ENCODE measurements around the gene SEMA7A.

The SEMA7A gene

GRCh38 chr15:74380361-74381189 lies 53.2 kb downstream of the SEMA7A start:
- no peak overlapping the region for H3K9ac ChIP-seq (ENCODE audit: low read length)
- H3F3A ChIP-seq (ENCODE audit: insufficient read depth), result peaks cover 5% of the 10 kb centered on the region; the same call in 1 of the 2 replicates
- H3K27ac ChIP-seq (ENCODE audit: low read depth, low read length), result no peak overlapping the region
- no peaks in the 10 kb centered on the region for H3K79me2 ChIP-seq (ENCODE audit: insufficient read depth, low read length)
- H4K20me1 ChIP-seq (ENCODE audit: low read depth, low read length), result no peaks in the 10 kb centered on the region
- H3K4me2 ChIP-seq (ENCODE audit: low read depth, low read length, poor library complexity, severe bottlenecking), result no peak overlapping the region
- H3K27me3 ChIP-seq (ENCODE audit: low read length), result no peaks in the 10 kb centered on the region
- H3K36me3 ChIP-seq (ENCODE audit: low read length), result no peaks in the 10 kb centered on the region
- no peaks in the 10 kb centered on the region for H3K9me3 ChIP-seq (ENCODE audit: insufficient read depth, low read length)
- H3K4me3 ChIP-seq (ENCODE audit: insufficient read depth, low read length, poor library complexity, severe bottlenecking), result no peak overlapping the region
- TF ChIP-seq CTCF (IDR thresholded peaks at IDR 0.05; ENCODE audit: insufficient read depth, low read length, poor library complexity, severe bottlenecking), result no peak
- TF ChIP-seq EZH2phosphoT487 (conservative IDR thresholded peaks at IDR 0.05; ENCODE audit: low read length), result no peak
- no peaks in the 10 kb centered on the region for H3K9me2 ChIP-seq (replicated peaks; ENCODE audit: insufficient read depth, low read length)
- no peak overlapping the region for H2AFZ ChIP-seq (ENCODE audit: low read depth, low read length, severe bottlenecking)

- H3K4me2 ChIP-seq (ENCODE audit: low read depth, low read length, poor library complexity, severe bottlenecking), result no peak overlapping the region
- no peak overlapping the region for H3K9ac ChIP-seq (ENCODE audit: low read length)
These were observed 54.9 kb downstream of the SEMA7A start for GRCh38 chr15:74378848-74379247.

GRCh38 chr15:74377831-74378766 lies 55.7 kb downstream of the SEMA7A start:
- H3K27me3 ChIP-seq (ENCODE audit: low read length), result no peaks in the 10 kb centered on the region
- TF ChIP-seq CTCF (IDR thresholded peaks at IDR 0.05; ENCODE audit: insufficient read depth, low read length, poor library complexity, severe bottlenecking) (no peak), EZH2phosphoT487 (conservative IDR thresholded peaks at IDR 0.05; ENCODE audit: low read length) (no peak)

More at GRCh38 chr15:74378848-74379247, 54.9 kb downstream of the SEMA7A start:
- Histone ChIP-seq H3K9me3 (ENCODE audit: insufficient read depth, low read length) (no peaks in the 10 kb centered on the region), H3K4me3 (ENCODE audit: insufficient read depth, low read length, poor library complexity, severe bottlenecking) (no peak overlapping the region), H4K20me1 (ENCODE audit: low read depth, low read length) (no peaks in the 10 kb centered on the region), H2AFZ (ENCODE audit: low read depth, low read length, severe bottlenecking) (no peak overlapping the region), H3K9me2 (replicated peaks; ENCODE audit: insufficient read depth, low read length) (no peaks in the 10 kb centered on the region), H3K27me3 (ENCODE audit: low read length) (no peaks in the 10 kb centered on the region), H3K27ac (ENCODE audit: low read depth, low read length) (no peak overlapping the region), H3K79me2 (ENCODE audit: insufficient read depth, low read length) (no peaks in the 10 kb centered on the region), H3K36me3 (ENCODE audit: low read length) (no peaks in the 10 kb centered on the region), H3F3A (ENCODE audit: insufficient read depth) (peaks cover 7% of the 10 kb centered on the region)
- TF ChIP-seq EZH2phosphoT487 (conservative IDR thresholded peaks at IDR 0.05; ENCODE audit: low read length) (no peak), CTCF (IDR thresholded peaks at IDR 0.05; ENCODE audit: insufficient read depth, low read length, poor library complexity, severe bottlenecking) (no peak)

More at GRCh38 chr15:74377831-74378766, 55.7 kb downstream of the SEMA7A start:
- no peaks in the 10 kb centered on the region for H4K20me1 ChIP-seq (ENCODE audit: low read depth, low read length)
- H3K9me2 ChIP-seq (replicated peaks; ENCODE audit: insufficient read depth, low read length), result no peaks in the 10 kb centered on the region
- no peak overlapping the region for H3K27ac ChIP-seq (ENCODE audit: low read depth, low read length)
- H2AFZ ChIP-seq (ENCODE audit: low read depth, low read length, severe bottlenecking), result no peak overlapping the region
- no peak overlapping the region for H3K9ac ChIP-seq (ENCODE audit: low read length)
- H3K4me3 ChIP-seq (ENCODE audit: insufficient read depth, low read length, poor library complexity, severe bottlenecking), result no peak overlapping the region
- H3K4me2 ChIP-seq (ENCODE audit: low read depth, low read length, poor library complexity, severe bottlenecking), result no peak overlapping the region
- no peaks in the 10 kb centered on the region for H3K79me2 ChIP-seq (ENCODE audit: insufficient read depth, low read length)
- H3F3A ChIP-seq (ENCODE audit: insufficient read depth), result peaks cover 6% of the 10 kb centered on the region
- H3K9me3 ChIP-seq (ENCODE audit: insufficient read depth, low read length), result no peaks in the 10 kb centered on the region
- H3K36me3 ChIP-seq (ENCODE audit: low read length), result no peaks in the 10 kb centered on the region
